SIG-M5 treated with dmso at 0.1 percent for 504 hours (cell line): ENCODE data around the gene SH3RF2.
"Not testable (repeated sequence)": the region's sequence is repeated elsewhere in the genome, so short reads cannot be mapped to it uniquely, and the experiment has no call there.

ENCODE experiments used
- DNase-seq: peaks from one replicate; lab custom pipeline; 2025; ENCODE audit not compliant: unreplicated experiment; lab: John Stamatoyannopoulos, UW

Gene SH3RF2

GRCh38 chr5:145936401-145937131 is at the start of gene SH3RF2:
Gene SH3RF2 (plus strand): TSS chr5:145936578. CDS start chr5:145937929, 1,351 bp downstream.
- peak; percentile 28 for DNase-seq

GRCh38 chr5:145887217-145887616 is 49.2 kb upstream of the SH3RF2 start:
- no peak for DNase-seq

- DNase-seq = peak; percentile 41
These were observed 48.3 kb upstream of the SH3RF2 start for GRCh38 chr5:145887976-145888574.

- DNase-seq = no peak
These were observed 46.8 kb upstream of the SH3RF2 start for GRCh38 chr5:145889611-145890010.

GRCh38 chr5:145891378-145891777 is 45.0 kb upstream of the SH3RF2 start:
- not testable (repeated sequence) for DNase-seq

- DNase-seq = no peak
These were observed 38.2 kb upstream of the SH3RF2 start for GRCh38 chr5:145898171-145898570.

- DNase-seq = no peak
These were observed 34.0 kb upstream of the SH3RF2 start for GRCh38 chr5:145902421-145902820.

- peak; percentile 38 for DNase-seq
These were observed 33.3 kb upstream of the SH3RF2 start for GRCh38 chr5:145903113-145903512.

- no peak for DNase-seq
These were observed 32.5 kb upstream of the SH3RF2 start for GRCh38 chr5:145903867-145904266.

- DNase-seq = no peak
These were observed 31.6 kb upstream of the SH3RF2 start for GRCh38 chr5:145904743-145905142.

- DNase-seq = no peak
These were observed 30.0 kb upstream of the SH3RF2 start for GRCh38 chr5:145906401-145906800.

GRCh38 chr5:145908206-145908960 is 28.0 kb upstream of the SH3RF2 start:
- no peak for DNase-seq

- DNase-seq = no peak
These were observed 25.2 kb upstream of the SH3RF2 start for GRCh38 chr5:145911164-145911563.

GRCh38 chr5:145912019-145912418 is 24.4 kb upstream of the SH3RF2 start:
- DNase-seq = no peak

GRCh38 chr5:145912594-145912993 is 23.8 kb upstream of the SH3RF2 start:
- DNase-seq = no peak

- DNase-seq = no peak
These were observed 22.7 kb upstream of the SH3RF2 start for GRCh38 chr5:145913701-145914100.

GRCh38 chr5:145915970-145916638 is 20.3 kb upstream of the SH3RF2 start:
- DNase-seq = no peak

GRCh38 chr5:145917288-145917687 is 19.1 kb upstream of the SH3RF2 start:
- DNase-seq = no peak

GRCh38 chr5:145918397-145918796 is 18.0 kb upstream of the SH3RF2 start:
- no peak for DNase-seq

- no peak for DNase-seq
These were observed 17.0 kb upstream of the SH3RF2 start for GRCh38 chr5:145919413-145919812.

GRCh38 chr5:145920542-145921210 is 15.7 kb upstream of the SH3RF2 start:
- DNase-seq = no peak
